Fibroblast of villous mesenchyme (primary cell): ENCODE measurements around the gene NHSL1. TPM values are rescaled to one million over a fixed set of nuclear protein-coding genes. Genes with fewer than 3 reads are reported as not detected.

Experiments used
- DNase-seq: peaks from one replicate; pipeline ENCODE4 v3.0.0-alpha.2; 2010; ENCODE audit warnings: low read depth
- H3K4me3 ChIP-seq: 2 replicates; pipeline ENCODE4 v1.5.1; 2011; ENCODE audit warnings: low read depth, mild to moderate bottlenecking, low read length
- CTCF ChIP-seq: IDR thresholded peaks from 2 replicates; pipeline ENCODE4 v1.5.1; 2012; ENCODE audit warnings: low read depth, mild to moderate bottlenecking, low read length; ENCODE audit not compliant: insufficient read depth
- total RNA-seq: library from RNA; depleted of rRNA; stranded (reverse); fragments of >200 nt; gene quantifications from 2 replicates; pipeline ENCODE4 v1.2.3, GENCODE V29; 2012

NHSL1 gene
- total RNA-seq, 1 donor, result 4.7 TPM

GRCh38 chr6:138467901-138468300 is 31.4 kb downstream of the NHSL1 start:
- no peak for TF ChIP-seq CTCF
- no peak overlapping the region for H3K4me3 ChIP-seq
- no peak for DNase-seq

- TF ChIP-seq CTCF, result no peak
- DNase-seq, result peak; percentile 72
- no peak overlapping the region for H3K4me3 ChIP-seq
Measured at GRCh38 chr6:138465007-138465645, 34.2 kb downstream of the NHSL1 start.

GRCh38 chr6:138464085-138464484 is 35.2 kb downstream of the NHSL1 start:
- H3K4me3 ChIP-seq, result no peak overlapping the region
- no peak for TF ChIP-seq CTCF
- DNase-seq, result no peak

- no peak for TF ChIP-seq CTCF
- H3K4me3 ChIP-seq, result no peak overlapping the region
- no peak for DNase-seq
Measured at GRCh38 chr6:138461647-138462046, 37.6 kb downstream of the NHSL1 start.

- TF ChIP-seq CTCF, result no peak
- no peak for DNase-seq
- H3K4me3 ChIP-seq, result no peak overlapping the region
Measured at GRCh38 chr6:138456401-138456790, 42.9 kb downstream of the NHSL1 start.

GRCh38 chr6:138455746-138456400 is 43.4 kb downstream of the NHSL1 start:
- DNase-seq, result no peak
- H3K4me3 ChIP-seq, result no peak overlapping the region
- TF ChIP-seq CTCF, result no peak
